ENCODE data around the gene TCEANC.

Gene TCEANC

DNA sequence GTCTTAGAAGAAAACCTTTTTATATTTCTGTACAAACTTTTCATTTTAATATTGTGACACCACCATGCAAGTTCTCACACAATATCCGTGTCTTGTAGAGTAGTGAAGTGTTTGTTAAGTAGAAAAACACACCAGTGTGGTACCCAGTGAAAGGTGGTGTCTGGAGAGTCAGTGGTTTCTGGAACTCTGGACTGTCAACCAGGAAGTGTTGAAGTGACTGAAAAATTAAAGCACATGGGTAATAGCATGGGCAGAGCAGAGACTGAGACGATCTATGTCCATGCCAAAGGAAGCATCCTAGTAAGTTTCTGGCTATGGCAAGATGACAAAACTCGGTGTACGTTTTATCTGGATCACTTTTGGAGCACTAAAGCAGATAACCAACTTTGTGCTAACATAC is 58.2 kb downstream of the TCEANC start:
- no peak overlapping the region for H3K4me3 ChIP-seq (ENCODE audit: low read length)
- TF ChIP-seq, protein P1, sequence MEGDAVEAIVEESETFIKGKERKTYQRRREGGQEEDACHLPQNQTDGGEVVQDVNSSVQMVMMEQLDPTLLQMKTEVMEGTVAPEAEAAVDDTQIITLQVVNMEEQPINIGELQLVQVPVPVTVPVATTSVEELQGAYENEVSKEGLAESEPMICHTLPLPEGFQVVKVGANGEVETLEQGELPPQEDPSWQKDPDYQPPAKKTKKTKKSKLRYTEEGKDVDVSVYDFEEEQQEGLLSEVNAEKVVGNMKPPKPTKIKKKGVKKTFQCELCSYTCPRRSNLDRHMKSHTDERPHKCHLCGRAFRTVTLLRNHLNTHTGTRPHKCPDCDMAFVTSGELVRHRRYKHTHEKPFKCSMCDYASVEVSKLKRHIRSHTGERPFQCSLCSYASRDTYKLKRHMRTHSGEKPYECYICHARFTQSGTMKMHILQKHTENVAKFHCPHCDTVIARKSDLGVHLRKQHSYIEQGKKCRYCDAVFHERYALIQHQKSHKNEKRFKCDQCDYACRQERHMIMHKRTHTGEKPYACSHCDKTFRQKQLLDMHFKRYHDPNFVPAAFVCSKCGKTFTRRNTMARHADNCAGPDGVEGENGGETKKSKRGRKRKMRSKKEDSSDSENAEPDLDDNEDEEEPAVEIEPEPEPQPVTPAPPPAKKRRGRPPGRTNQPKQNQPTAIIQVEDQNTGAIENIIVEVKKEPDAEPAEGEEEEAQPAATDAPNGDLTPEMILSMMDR (conservative IDR thresholded peaks at IDR 0.05; ENCODE audit: low read length): no peak
- DNase-seq (ENCODE audit: low read depth): no peak

All from AG10803 (cell line).